A549 treated with AZD2906 at 1 μM for 4 hours (cell line): ENCODE measurements around the gene MARCHF7. TPM values are rescaled to one million over a fixed set of nuclear protein-coding genes. Genes with fewer than 3 reads are reported as not detected.

Source experiments
- total RNA-seq: library from RNA; stranded (reverse); fragments of 200-300 nt; extraction: Qiagen RNA extraction; gene quantifications from 5 replicates; pipeline ENCODE4 v1.2.3, GENCODE V29; 2022

The MARCHF7 gene
- total RNA-seq: 49.4 to 74.8 TPM (median 54.9 TPM) in 5 replicates

GRCh38 chr2:159712143-159712928, at the start of gene MARCHF7:
Gene MARCHF7, plus strand, starts transcription at chr2:159712506. Its CDS starts 16,517 bp downstream, at chr2:159729023.

Other genes starting within 250 kb of the MARCHF7 start
- gene BAZ2B, start 96.0 kb upstream of the MARCHF7 start, total RNA-seq: 4.4 to 9.9 TPM (median 7.5 TPM) in 5 replicates
- gene CD302, start 85.7 kb downstream of the MARCHF7 start, total RNA-seq: 2.0 to 2.3 TPM (median 2.1 TPM) in 5 replicates
- gene LY75, start 192.2 kb downstream of the MARCHF7 start, total RNA-seq: 0.10 to 0.19 TPM (median 0.17 TPM) in 5 replicates